ENCODE results near the gene SEMA3E. TPM values are rescaled to one million over a fixed set of nuclear protein-coding genes. Genes with fewer than 3 reads are reported as not detected.

SEMA3E gene
- total and polyA plus RNA-seq, 4 donors, result 1.0 to 23.5 (median 3.1) TPM

DNA sequence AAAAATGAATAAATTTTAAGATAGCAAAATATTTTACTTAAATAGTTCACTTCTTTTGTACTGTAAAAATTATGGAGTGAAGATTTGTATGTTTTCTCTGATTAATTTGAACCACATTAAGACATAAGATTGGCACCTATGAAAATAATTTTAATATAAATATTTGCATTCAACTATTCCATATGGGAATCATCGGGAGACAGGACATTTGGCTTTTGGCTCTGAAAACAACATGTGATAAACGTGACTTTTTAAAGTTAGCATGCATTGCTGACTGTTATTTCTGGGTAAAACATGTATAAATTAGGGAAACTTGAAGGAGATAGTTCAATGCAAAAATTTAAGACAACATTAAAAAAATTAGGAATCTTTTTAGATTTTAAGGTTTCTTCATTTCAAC is 117.2 kb downstream of the SEMA3E start:
- 66 to 73% methylated on average over 2 of the region's 2 CpGs for WGBS, 2 donors
- Histone ChIP-seq H3K9me3 (ENCODE audit: control insufficient read depth in 4 of 4, insufficient read depth in 3 of 4, low read length in 3 of 4) (no peaks in the 10 kb centered on the region), H3K9ac (ENCODE audit: insufficient read depth in 1 of 2, low read length in 2 of 2) (no peak overlapping the region), H3K27me3 (ENCODE audit: control insufficient read depth in 3 of 3, insufficient read depth in 3 of 3, low read length in 2 of 3) (no peaks in the 10 kb centered on the region), H3K36me3 (ENCODE audit: control insufficient read depth in 4 of 4, insufficient read depth in 4 of 4, low read length in 4 of 4) (no peaks in the 10 kb centered on the region), H3K4me1 (ENCODE audit: control insufficient read depth in 5 of 5, insufficient read depth in 5 of 5, low read length in 5 of 5) (peaks cover 0 to 6% (median 0%) of the 10 kb centered on the region in 5 donors), H3K27ac (ENCODE audit: low read depth in 1 of 2, low read length in 1 of 2) (no peak overlapping the region), H3K4me3 (no peak overlapping the region)
- no peak for TF ChIP-seq CTCF (IDR thresholded peaks at IDR 0.05; ENCODE audit: control extremely low read depth, extremely low read depth)
- peak; percentile 27 to 84 (median 80) for DNase-seq
- no peak for ATAC-seq (ENCODE audit: insufficient read depth, low FRiP score)

GRCh38 chr7:83528925-83529423 is 120.0 kb downstream of the SEMA3E start:
- Histone ChIP-seq H3K4me1 (ENCODE audit: control insufficient read depth in 5 of 5, insufficient read depth in 5 of 5, low read length in 5 of 5) (peaks cover 0 to 6% (median 0%) of the 10 kb centered on the region in 5 donors), H3K9me3 (ENCODE audit: control insufficient read depth in 4 of 4, insufficient read depth in 3 of 4, low read length in 3 of 4) (no peaks in the 10 kb centered on the region), H3K4me3 (no peak overlapping the region), H3K27me3 (ENCODE audit: control insufficient read depth in 3 of 3, insufficient read depth in 3 of 3, low read length in 2 of 3) (no peaks in the 10 kb centered on the region), H3K9ac (ENCODE audit: insufficient read depth in 1 of 2, low read length in 2 of 2) (no peak overlapping the region), H3K36me3 (ENCODE audit: control insufficient read depth in 4 of 4, insufficient read depth in 4 of 4, low read length in 4 of 4) (no peaks in the 10 kb centered on the region), H3K27ac (ENCODE audit: low read depth in 1 of 2, low read length in 1 of 2) (no peak overlapping the region)
- no peak for TF ChIP-seq CTCF (IDR thresholded peaks at IDR 0.05; ENCODE audit: control extremely low read depth, extremely low read depth)
- ATAC-seq (ENCODE audit: insufficient read depth, low FRiP score) (peak; percentile 60), DNase-seq (peak in 1 of 3 donors; percentile 35)
- WGBS, 2 donors, result 55 to 63% methylated on average over 3 of the region's 3 CpGs

DNA sequence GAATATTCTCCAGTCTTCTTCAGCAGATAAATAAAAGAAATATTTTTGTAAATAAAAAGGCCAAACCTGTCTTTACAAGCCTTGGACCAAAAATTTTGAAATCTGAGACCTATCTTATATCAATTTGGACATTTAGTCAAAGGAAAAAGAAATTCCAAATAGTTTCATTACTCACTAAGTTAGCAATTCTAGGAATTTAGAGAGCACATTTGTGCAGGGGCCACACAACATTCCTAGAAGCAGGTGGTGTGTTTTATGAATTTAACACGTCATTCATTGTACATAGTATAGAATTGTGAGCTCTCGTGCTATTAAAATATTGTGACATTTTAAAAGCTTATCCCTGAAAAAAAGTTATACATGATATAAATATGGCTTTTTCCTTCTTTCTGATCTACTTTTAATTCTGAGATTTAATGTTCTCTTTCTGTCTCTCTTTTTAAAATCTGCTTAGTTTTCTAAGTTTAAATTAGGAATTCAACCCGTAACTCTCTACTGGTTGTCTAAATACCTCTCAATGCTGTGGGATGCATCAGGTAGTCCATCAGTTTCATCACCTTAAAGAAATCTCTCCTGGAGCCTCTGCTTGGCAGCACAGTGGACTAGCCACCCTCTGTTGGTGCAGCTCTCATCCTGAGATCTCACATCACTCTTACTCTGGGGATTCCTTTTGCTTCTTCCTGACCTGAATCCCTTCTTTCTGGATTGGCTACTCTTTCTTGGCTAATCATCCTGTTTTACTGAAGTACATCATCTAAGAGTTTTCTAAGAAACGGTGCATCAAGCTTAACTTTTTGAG is 124.5 kb downstream of the SEMA3E start:
- ATAC-seq (ENCODE audit: insufficient read depth, low FRiP score), result no peak
- DNase-seq, result peak in 2 of 3 donors; percentile 30 to 45
- no peaks in the 10 kb centered on the region for H3K27me3 ChIP-seq (ENCODE audit: control insufficient read depth in 3 of 3, insufficient read depth in 3 of 3, low read length in 2 of 3)
- no peaks in the 10 kb centered on the region for H3K36me3 ChIP-seq (ENCODE audit: control insufficient read depth in 4 of 4, insufficient read depth in 4 of 4, low read length in 4 of 4)
- H3K9me3 ChIP-seq (ENCODE audit: control insufficient read depth in 4 of 4, insufficient read depth in 3 of 4, low read length in 3 of 4), result peaks cover 0 to 2% (median 0%) of the 10 kb centered on the region in 4 donors
- no peak overlapping the region for H3K9ac ChIP-seq (ENCODE audit: insufficient read depth in 1 of 2, low read length in 2 of 2)
- H3K27ac ChIP-seq (ENCODE audit: low read depth in 1 of 2, low read length in 1 of 2), result peak overlapping the region in 1 of 2 donors; percentile 59
- no peak for TF ChIP-seq CTCF (IDR thresholded peaks at IDR 0.05; ENCODE audit: control extremely low read depth, extremely low read depth)
- H3K4me3 ChIP-seq, result no peak overlapping the region
- H3K4me1 ChIP-seq (ENCODE audit: control insufficient read depth in 5 of 5, insufficient read depth in 5 of 5, low read length in 5 of 5), result peaks cover 0 to 4% (median 0%) of the 10 kb centered on the region in 5 donors
- 75 to 84% methylated on average over 4 of the region's 4 CpGs for WGBS, 2 donors

Data from lung (tissue), 12 donors.